Breast epithelium (tissue), 3 donors: ENCODE data around the gene AOAH.

Experiments
- CTCF ChIP-seq, 3 donors: fragments of 450-650 bp; IDR thresholded peaks; one replicate each; pipeline ENCODE4 v1.5.1; 2016 to 2017; ENCODE audit warnings: antibody characterized with exemption in 3 of 3, mild to moderate bottlenecking in 3 of 3, moderate library complexity in 3 of 3
- POLR2A ChIP-seq: fragments of 450-650 bp; IDR thresholded peaks from one replicate; pipeline ENCODE4 v1.6.1; 2016; ENCODE audit warnings: antibody characterized with exemption, mild to moderate bottlenecking, moderate library complexity
- POLR2AphosphoS5 ChIP-seq, 3 donors: sonication (generic); formaldehyde crosslinking; IDR thresholded peaks; one replicate each; pipeline ENCODE4 v1.6.1; 2017; ENCODE audit warnings: antibody characterized with exemption in 3 of 3

DNA sequence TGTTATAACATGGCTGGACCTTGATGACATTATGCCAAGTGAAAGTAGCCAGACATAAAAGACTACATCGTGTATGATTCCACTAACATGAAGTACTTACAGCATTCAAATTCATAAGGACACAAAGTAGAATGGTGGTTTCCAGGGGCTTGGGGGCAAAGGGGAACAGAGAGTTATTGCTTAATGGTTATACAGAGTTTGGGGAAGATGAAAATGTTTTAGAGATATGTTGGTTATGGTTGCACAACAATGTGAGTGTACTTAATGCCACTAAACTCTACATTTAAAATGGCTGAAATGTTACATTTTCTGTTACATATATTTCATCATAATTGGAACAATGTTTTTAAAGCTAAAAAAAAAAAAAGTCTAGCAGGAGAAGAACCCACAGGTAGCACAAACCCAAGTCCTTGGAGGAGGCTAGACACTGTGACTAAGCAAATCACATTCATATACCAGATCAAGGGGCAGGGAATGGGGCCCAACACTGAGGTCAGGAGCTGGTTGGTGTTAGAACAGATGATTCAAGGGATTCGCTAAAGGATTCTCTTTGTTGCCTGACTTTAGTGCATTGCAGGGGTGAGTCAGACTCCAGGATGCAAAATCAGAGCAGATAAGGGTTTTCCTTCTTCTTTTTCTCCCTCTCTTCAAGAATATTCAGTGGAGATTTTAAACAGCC lies 25.1 kb upstream of the AOAH start:
- TF ChIP-seq CTCF (IDR thresholded peaks at IDR 0.05) = no peak
- no peak for TF ChIP-seq POLR2A
- TF ChIP-seq POLR2AphosphoS5 (IDR thresholded peaks at IDR 0.05) = no peak
